ENCODE results near the gene CD48.

DNA sequence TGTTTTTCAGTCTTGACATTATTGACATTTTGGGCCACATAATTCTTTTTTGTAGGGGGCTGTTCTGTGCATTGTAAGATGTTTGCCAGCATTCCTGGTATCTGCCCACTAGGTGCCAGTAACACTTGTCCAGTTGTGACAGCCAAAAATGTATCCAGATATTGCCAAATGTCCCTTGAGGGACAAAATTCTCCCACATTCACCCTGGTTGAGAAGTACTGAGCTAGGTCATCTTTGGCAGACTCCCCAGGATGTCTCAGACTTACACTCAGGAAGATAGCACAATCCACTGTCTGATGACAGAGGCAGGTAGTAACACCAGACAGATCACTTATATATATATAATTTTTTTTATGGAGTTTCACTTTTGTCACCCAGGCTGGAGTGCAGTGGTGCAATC lies 5.9 kb downstream of the CD48 start:
- TF ChIP-seq, protein P1, sequence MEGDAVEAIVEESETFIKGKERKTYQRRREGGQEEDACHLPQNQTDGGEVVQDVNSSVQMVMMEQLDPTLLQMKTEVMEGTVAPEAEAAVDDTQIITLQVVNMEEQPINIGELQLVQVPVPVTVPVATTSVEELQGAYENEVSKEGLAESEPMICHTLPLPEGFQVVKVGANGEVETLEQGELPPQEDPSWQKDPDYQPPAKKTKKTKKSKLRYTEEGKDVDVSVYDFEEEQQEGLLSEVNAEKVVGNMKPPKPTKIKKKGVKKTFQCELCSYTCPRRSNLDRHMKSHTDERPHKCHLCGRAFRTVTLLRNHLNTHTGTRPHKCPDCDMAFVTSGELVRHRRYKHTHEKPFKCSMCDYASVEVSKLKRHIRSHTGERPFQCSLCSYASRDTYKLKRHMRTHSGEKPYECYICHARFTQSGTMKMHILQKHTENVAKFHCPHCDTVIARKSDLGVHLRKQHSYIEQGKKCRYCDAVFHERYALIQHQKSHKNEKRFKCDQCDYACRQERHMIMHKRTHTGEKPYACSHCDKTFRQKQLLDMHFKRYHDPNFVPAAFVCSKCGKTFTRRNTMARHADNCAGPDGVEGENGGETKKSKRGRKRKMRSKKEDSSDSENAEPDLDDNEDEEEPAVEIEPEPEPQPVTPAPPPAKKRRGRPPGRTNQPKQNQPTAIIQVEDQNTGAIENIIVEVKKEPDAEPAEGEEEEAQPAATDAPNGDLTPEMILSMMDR (IDR thresholded peaks at IDR 0.05), result no peak
- TF ChIP-seq YY1 (IDR thresholded peaks at IDR 0.05; ENCODE audit: low read depth) (no peak), GABPA (IDR thresholded peaks at IDR 0.05; ENCODE audit: low read depth) (no peak), EP300 (IDR thresholded peaks at IDR 0.05; ENCODE audit: borderline replicate concordance in 1 of 2, low read depth in 1 of 2, low read length in 1 of 2) (no peak), SMC3 (IDR thresholded peaks at IDR 0.05; ENCODE audit: low read depth, low read length) (no peak), RFX5 (IDR thresholded peaks at IDR 0.05; ENCODE audit: low read length) (no peak), GATA2 (CRISPR knock-in tag; IDR thresholded peaks at IDR 0.05) (no peak), REST (IDR thresholded peaks at IDR 0.05; ENCODE audit: low read depth, low read length) (no peak), NRF1 (IDR thresholded peaks at IDR 0.05; ENCODE audit: low read depth, low read length) (no peak)
- TF ChIP-seq, protein P2, sequence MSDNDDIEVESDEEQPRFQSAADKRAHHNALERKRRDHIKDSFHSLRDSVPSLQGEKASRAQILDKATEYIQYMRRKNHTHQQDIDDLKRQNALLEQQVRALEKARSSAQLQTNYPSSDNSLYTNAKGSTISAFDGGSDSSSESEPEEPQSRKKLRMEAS (IDR thresholded peaks at IDR 0.05; ENCODE audit: low read depth), result no peak
